ENCODE data around the gene C20orf144.
"Not testable (repeated sequence)": the region's sequence is repeated elsewhere in the genome, so short reads cannot be mapped to it uniquely, and the experiment has no call there.

The C20orf144 gene

DNA sequence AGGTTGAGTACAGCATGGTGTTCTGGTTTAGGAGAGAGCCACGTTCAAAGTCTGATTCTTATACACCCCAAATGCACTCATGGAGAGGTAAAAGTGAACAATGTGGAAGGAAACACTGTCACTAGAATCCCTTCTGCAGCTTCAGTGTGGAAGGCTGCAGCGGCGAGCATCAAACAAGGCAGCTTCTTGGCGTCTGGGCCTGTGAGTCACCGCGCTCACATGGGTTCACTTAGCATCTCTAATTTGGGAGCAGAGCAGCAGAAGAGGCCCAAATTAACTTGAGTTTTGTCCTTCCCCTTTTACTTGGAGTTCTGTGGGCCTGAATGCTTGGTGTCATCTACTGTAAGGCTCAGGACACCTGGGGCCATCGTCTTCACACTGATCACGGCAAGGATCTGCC, 35.0 kb downstream of the C20orf144 start:
- DNase-seq, result no peak

DNA sequence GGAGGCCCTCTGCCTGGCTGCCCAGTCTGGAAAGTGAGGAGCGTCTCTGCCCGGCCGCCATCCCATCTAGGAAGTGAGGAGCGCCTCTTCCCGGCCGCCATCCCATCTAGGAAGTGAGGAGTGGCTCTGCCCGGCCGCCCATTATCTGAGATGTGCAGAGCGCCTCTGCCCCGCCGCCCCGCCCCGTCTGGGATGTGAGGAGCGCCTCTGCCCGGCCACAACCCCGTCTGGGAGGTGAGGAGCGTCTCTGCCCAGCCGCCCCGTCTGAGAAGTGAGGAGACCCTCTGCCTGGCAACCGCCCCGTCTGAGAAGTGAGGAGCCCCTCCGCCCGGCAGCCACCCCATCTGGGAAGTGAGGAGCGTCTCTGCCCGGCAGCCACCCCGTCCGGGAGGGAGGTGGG, 36.8 kb downstream of the C20orf144 start:
- not testable (repeated sequence) for DNase-seq

DNA sequence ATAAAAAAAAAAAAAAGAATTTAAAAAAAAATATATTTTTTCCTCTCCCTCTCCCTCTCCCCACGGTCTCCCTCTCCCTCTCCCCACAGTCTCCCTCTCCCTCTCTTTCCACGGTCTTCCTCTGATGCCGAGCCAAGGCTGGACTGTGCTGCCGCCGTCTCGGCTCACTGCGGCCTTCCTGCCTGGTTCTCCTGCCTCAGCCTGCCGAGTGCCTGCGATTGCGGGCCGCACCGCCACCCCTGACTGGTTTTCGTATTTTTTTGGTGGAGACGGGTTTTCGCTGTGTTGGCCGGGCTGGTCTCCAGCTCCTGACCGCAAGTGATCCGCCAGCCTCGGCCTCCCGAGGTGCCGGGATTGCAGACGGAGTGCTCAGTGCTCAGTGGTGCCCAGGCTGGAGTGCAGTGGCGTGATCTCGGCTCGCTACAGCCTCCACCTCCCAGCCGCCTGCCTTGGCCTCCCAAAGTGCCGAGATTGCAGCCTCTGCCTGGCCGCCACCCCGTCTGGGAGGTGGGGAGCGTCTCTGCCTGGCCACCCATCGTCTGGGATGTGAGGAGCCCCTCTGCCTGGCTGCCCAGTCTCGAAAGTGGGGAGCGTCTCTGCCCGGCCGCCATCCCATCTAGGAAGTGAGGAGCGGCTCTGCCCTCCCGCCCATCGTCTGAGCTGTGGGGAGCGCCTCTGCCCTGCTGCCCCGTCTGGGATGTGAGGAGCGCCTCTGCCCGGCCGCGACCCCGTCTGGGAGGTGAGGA, 38.7 kb downstream of the C20orf144 start:
- not testable (repeated sequence) for DNase-seq

- DNase-seq, result no peak
These were observed 39.7 kb downstream of the C20orf144 start for GRCh38 chr20:33701629-33702450.

- no peak for DNase-seq
These were observed 40.7 kb downstream of the C20orf144 start for GRCh38 chr20:33702861-33703260.

DNA sequence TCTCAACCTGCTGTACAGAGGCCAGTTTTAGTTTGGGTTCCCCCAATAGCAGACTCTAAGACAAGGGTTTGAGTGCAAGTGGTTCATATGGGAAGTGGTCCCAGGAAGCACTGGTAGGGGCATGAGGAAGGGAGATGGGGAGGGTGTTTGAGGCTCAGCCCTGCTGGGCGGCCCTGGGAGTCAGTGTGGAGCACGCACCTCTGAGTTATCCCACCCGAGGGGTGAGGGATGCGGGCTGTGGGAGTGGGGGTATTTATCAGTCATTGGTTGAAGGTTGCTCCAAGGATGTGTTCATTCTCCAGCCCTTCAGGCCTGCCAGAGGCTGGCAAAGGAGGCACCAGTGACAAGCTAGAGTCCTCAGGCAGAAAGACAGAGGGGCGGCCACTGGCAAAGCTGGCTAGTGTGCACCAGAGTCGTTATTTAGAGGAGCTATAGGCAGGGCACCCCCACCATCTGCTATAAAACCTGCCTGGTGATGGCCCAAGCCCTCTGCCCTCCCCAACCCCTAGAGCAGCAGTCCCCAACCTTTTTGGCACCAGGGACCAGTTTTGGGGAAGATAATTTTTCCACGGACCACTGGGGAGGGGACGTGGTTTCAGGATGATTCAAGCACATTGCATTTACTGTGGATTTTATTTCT, 41.5 kb downstream of the C20orf144 start:
- no peak for DNase-seq

GRCh38 chr20:33704197-33704924, 42.2 kb downstream of the C20orf144 start:
- no peak for DNase-seq

- no peak for DNase-seq
These were observed 45.5 kb downstream of the C20orf144 start for GRCh38 chr20:33707668-33708067.

DNA sequence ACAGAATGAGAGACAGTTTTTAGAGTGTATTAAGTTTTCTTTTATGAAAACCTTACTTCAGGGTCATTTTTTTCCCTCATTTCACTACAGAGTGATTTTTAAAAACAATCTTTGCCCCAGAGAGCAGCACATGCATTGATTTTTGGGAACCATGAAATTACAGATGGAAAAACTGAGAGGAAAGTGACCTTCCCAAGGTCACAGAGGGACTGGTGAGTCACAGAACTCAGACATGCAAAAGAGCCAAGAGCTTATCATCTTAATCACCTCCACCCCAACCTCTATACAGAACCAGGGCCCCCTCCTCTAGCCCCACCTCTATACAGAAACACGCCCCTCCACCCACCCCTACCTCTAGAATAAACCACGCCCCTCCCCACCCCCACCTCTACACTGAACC, 47.3 kb downstream of the C20orf144 start:
- DNase-seq, result no peak

DNA sequence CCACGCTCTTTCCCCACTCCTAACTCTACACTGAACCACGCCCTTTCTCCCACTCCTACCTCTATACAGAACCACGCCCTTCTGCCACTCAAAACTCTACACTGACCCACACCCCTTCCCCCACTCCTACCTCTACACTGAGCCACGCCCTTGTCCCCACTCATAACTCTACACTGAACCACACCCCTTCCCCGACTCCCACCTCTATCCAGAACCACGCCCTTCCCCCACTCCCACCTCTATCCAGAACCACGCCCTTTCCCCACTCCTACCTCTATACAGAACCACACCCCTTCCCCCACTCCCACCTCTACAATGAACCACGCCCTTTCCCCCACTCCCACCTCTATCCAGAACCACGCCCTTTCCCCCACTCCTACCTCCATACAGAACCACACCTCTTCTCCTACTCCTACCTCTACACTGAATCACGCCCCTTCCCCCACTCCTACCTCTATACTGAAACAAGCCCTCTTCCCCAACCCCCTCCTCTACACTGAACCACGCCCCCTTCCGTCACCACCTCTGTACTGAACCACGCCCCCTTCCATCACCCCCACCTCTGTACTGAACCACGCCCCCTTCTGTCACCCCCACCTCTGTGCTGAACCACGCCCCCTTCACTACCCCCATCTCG, 47.9 kb downstream of the C20orf144 start:
- DNase-seq, result no peak

GRCh38 chr20:33710681-33711445, 48.7 kb downstream of the C20orf144 start:
- DNase-seq, result no peak

GRCh38 chr20:33711446-33711738, 49.3 kb downstream of the C20orf144 start:
- no peak for DNase-seq

Measured in T-helper 1 cell (primary cell).